SU-DHL-6 (cell line): ENCODE measurements around the gene DNAH17.

Source experiments
- H2AFZ ChIP-seq: fragments of 200-600 bp; sonication (generic); 2 replicates; pipeline ENCODE4 v1.6.1; 2014; ENCODE audit warnings: low read depth, mild to moderate bottlenecking, moderate library complexity, mixed read lengths, antibody characterized with exemption, low read length; ENCODE audit not compliant: severe bottlenecking
- H3F3A ChIP-seq: fragments of 200-600 bp; shearing (Covaris generic); 2 replicates; pipeline ENCODE4 v1.6.0; 2016; ENCODE audit warnings: antibody characterized with exemption, mild to moderate bottlenecking; ENCODE audit not compliant: insufficient read depth
- H3K27ac ChIP-seq: fragments of 200-600 bp; sonication (generic); 2 replicates; pipeline ENCODE4 v1.5.1; 2016; ENCODE audit warnings: low read depth, mild to moderate bottlenecking, low read length, moderate library complexity, mixed read lengths
- H3K27me3 ChIP-seq: fragments of 200-600 bp; sonication (generic), shearing (Covaris generic); 2 replicates; pipeline ENCODE4 v1.6.0; 2014; ENCODE audit warnings: mild to moderate bottlenecking, low read length
- H3K36me3 ChIP-seq: fragments of 200-600 bp; sonication (generic); 2 replicates; pipeline ENCODE4 v1.6.1; 2014; ENCODE audit warnings: mild to moderate bottlenecking, low read length, mixed read lengths
- H3K4me2 ChIP-seq: fragments of 300-600, 200-600 bp; shearing (Covaris generic), sonication (generic); 2 replicates; pipeline ENCODE4 v1.6.0; 2014; ENCODE audit warnings: low read length, low read depth, mild to moderate bottlenecking; ENCODE audit not compliant: poor library complexity, severe bottlenecking
- H3K4me3 ChIP-seq: fragments of 200-600 bp; sonication (generic); 2 replicates; pipeline ENCODE4 v1.5.1; 2014; ENCODE audit warnings: antibody characterized with exemption, low read length, mild to moderate bottlenecking, mixed read lengths; ENCODE audit not compliant: insufficient read depth, poor library complexity, severe bottlenecking
- H3K79me2 ChIP-seq: fragments of 200-600 bp; sonication (generic); 2 replicates; pipeline ENCODE4 v1.6.1; 2014; ENCODE audit warnings: mild to moderate bottlenecking, low read length, moderate library complexity; ENCODE audit not compliant: insufficient read depth
- H3K9ac ChIP-seq: fragments of 200-600 bp; sonication (generic); 2 replicates; pipeline ENCODE4 v1.7.0; 2014; ENCODE audit warnings: mild to moderate bottlenecking, low read length
- H3K9me2 ChIP-seq: fragments of 200-600 bp; sonication (generic); replicated peaks from 2 replicates; pipeline ENCODE4 v1.6.1; 2014; ENCODE audit warnings: low read length; ENCODE audit not compliant: insufficient read depth
- H3K9me3 ChIP-seq: fragments of 200-600 bp; sonication (generic); 2 replicates; pipeline ENCODE4 v1.6.1; 2014; ENCODE audit warnings: low read length, mixed read lengths; ENCODE audit not compliant: insufficient read depth
- H4K20me1 ChIP-seq: fragments of 200-600 bp; sonication (generic); 2 replicates; pipeline ENCODE4 v1.6.1; 2014; ENCODE audit warnings: low read depth, mild to moderate bottlenecking, antibody characterized with exemption, low read length, moderate library complexity, mixed read lengths
- EZH2phosphoT487 ChIP-seq: fragments of 200-600 bp; sonication (generic), shearing (Covaris generic); conservative IDR thresholded peaks from 2 replicates; pipeline ENCODE4 v1.6.1; 2018; ENCODE audit warnings: mild to moderate bottlenecking, antibody characterized with exemption, low read length, moderate library complexity, mixed read lengths
- TF ChIP-seq, protein P1 (sequence below): fragments of 200-600 bp; sonication (generic); IDR thresholded peaks from one replicate; pipeline ENCODE4 v1.5.1; 2017; ENCODE audit warnings: antibody characterized with exemption, mild to moderate bottlenecking, low read length, moderate library complexity; ENCODE audit not compliant: insufficient read depth, poor library complexity, severe bottlenecking

Gene DNAH17

DNA sequence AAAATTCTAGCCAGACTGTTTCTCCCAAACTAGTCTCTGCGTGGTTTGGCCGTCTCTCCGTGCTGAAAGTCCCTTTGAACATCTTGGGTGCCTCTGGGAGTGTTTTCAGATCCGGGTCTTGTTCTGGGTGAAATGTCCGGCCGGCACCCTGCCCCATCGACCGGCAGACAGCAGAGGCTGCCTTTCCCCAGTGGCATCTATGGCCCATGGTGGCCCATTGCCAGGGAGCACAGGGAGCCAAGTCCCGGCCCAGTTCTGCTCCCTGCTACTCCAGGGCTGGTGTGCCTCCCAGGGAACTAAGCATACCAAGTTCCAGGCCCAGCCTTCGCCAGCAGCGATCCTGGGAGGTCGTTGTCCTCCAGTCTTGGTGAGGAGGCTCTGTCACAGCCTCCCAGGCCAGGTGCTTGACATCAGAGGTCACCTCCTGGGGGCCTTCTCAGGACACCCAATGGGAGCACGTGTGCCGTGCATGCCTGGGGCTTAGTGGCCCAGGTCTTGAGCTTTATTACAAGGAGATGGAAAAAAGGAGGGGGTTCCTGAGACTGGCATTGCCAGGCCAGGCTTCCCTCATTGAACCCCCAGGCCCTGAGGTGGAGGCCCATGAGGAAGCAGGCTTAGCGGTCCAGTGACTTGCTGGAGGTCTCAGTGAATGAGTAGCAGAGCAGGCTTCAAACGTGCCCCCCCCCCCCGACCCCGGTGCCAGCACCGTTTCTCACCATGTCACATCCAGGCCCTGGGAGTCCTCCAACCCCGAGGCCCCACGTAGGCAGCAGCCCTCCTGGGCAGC is 144.8 kb downstream of the DNAH17 start:
- Histone ChIP-seq H3K27me3 (no peaks in the 10 kb centered on the region), H3F3A (no peaks in the 10 kb centered on the region), H3K9me2 (no peaks in the 10 kb centered on the region), H2AFZ (no peak overlapping the region), H3K36me3 (no peaks in the 10 kb centered on the region), H3K9ac (no peak overlapping the region), H4K20me1 (no peaks in the 10 kb centered on the region), H3K27ac (no peak overlapping the region), H3K4me2 (no peak overlapping the region), H3K9me3 (no peaks in the 10 kb centered on the region), H3K79me2 (no peaks in the 10 kb centered on the region), H3K4me3 (no peak overlapping the region)
- TF ChIP-seq, protein P1, sequence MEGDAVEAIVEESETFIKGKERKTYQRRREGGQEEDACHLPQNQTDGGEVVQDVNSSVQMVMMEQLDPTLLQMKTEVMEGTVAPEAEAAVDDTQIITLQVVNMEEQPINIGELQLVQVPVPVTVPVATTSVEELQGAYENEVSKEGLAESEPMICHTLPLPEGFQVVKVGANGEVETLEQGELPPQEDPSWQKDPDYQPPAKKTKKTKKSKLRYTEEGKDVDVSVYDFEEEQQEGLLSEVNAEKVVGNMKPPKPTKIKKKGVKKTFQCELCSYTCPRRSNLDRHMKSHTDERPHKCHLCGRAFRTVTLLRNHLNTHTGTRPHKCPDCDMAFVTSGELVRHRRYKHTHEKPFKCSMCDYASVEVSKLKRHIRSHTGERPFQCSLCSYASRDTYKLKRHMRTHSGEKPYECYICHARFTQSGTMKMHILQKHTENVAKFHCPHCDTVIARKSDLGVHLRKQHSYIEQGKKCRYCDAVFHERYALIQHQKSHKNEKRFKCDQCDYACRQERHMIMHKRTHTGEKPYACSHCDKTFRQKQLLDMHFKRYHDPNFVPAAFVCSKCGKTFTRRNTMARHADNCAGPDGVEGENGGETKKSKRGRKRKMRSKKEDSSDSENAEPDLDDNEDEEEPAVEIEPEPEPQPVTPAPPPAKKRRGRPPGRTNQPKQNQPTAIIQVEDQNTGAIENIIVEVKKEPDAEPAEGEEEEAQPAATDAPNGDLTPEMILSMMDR, result no peak
- TF ChIP-seq EZH2phosphoT487, result no peak

DNA sequence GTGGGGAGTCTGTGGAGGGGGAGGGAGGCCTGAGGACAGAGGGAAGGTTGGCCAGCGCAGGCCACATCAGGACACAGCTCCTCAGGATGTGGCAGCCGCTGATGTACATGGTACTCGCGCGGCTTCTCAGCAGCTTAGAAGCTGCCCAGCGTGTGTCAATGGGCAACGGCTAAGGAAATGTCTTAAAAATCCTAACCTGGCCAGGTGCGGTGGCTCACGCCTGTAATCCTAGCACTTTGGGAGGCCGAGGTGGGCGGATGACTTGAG is 145.6 kb downstream of the DNAH17 start:
- H3K4me2 ChIP-seq, result no peak overlapping the region
- no peak overlapping the region for H3K27ac ChIP-seq
- H4K20me1 ChIP-seq, result no peaks in the 10 kb centered on the region

DNA sequence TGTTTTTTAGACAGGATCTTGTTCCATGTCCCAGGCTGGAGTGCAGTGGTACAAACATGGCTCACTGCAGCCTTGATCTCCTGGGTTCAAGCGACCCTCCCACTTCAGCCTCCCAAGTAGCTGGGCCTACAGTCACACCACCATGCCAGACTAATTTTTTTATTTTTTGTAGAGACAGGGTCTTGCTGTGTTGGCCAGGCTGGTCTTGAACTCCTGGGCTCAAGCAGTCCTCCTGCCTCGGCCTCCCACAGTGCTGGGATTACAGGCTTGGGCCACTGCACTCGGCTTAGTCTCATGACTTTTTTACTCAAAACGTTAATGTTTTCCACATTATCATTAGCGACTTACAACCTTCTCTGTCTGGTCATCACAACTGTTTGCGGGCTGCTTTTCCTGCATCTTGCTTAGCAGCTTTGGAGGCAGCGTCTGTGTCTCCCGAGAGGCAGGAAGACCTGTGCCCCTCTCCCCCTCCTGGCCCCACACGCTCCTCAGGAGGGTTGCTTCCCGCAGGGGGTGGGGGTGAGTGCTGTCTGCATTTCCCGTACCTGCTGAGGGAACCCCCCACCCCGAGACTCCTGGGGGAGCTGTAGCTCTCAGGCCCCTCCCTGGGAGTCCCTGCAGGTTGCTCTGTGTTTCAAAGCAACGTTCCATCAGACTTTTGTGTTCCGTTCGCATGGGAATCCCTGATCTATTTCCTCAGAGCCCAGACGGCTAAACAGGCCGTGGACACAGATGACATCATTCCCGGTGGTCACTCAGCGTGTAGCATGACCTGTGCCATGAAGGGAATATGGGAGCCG is 146.1 kb downstream of the DNAH17 start:
- no peak overlapping the region for H3K27ac ChIP-seq
- H3K27me3 ChIP-seq, result no peaks in the 10 kb centered on the region
- H3K9me2 ChIP-seq, result no peaks in the 10 kb centered on the region
- H2AFZ ChIP-seq, result no peak overlapping the region
- TF ChIP-seq EZH2phosphoT487, result no peak
- TF ChIP-seq, protein P1, result no peak
- H3K4me2 ChIP-seq, result no peak overlapping the region
- H3K9me3 ChIP-seq, result no peaks in the 10 kb centered on the region
- H3K9ac ChIP-seq, result no peak overlapping the region
- H4K20me1 ChIP-seq, result no peaks in the 10 kb centered on the region
- H3K4me3 ChIP-seq, result no peak overlapping the region
- H3K79me2 ChIP-seq, result no peaks in the 10 kb centered on the region
- H3F3A ChIP-seq, result no peaks in the 10 kb centered on the region
- H3K36me3 ChIP-seq, result no peaks in the 10 kb centered on the region

More for the DNA sequence above, 145.6 kb downstream of the DNAH17 start:
- Histone ChIP-seq H3K9me2 (no peaks in the 10 kb centered on the region), H3K36me3 (no peaks in the 10 kb centered on the region), H3K79me2 (no peaks in the 10 kb centered on the region), H3K27me3 (no peaks in the 10 kb centered on the region), H3K9ac (no peak overlapping the region), H3F3A (no peaks in the 10 kb centered on the region), H2AFZ (no peak overlapping the region), H3K9me3 (no peaks in the 10 kb centered on the region), H3K4me3 (no peak overlapping the region)
- TF ChIP-seq, protein P1, result no peak
- no peak for TF ChIP-seq EZH2phosphoT487
